ENCODE results near the gene BATF.

Gene BATF

GRCh38 chr14:75559045-75559444 is 36.8 kb downstream of the BATF start:
- Histone ChIP-seq H3K36me3 (replicated peaks; ENCODE audit: insufficient read depth, low read length) (no peaks in the 10 kb centered on the region), H3K4me3 (ENCODE audit: low read length) (no peak overlapping the region), H4K20me1 (ENCODE audit: insufficient read depth, low read length) (no peaks in the 10 kb centered on the region), H3K79me2 (ENCODE audit: low read length) (no peaks in the 10 kb centered on the region), H2AFZ (ENCODE audit: low read length) (no peak overlapping the region), H3K9me2 (replicated peaks; ENCODE audit: insufficient read depth, low read length) (no peaks in the 10 kb centered on the region), H3K9ac (ENCODE audit: low read length) (no peak overlapping the region), H3K27me3 (replicated peaks; ENCODE audit: insufficient read depth, low read length) (no peaks in the 10 kb centered on the region), H3K27ac (ENCODE audit: low read length) (no peak overlapping the region), H3K4me1 (ENCODE audit: low read length) (peaks cover 7% of the 10 kb centered on the region; the same call in 1 of the 2 replicates), H3F3A (ENCODE audit: insufficient read depth, low read length) (no peaks in the 10 kb centered on the region), H3K9me3 (replicated peaks; ENCODE audit: insufficient read depth, low read length) (no peaks in the 10 kb centered on the region), H3K4me2 (ENCODE audit: low read depth, low read length) (no peak overlapping the region)
- no peak for DNase-seq
- no peak for TF ChIP-seq EZH2 (optimal IDR thresholded peaks at IDR 0.05; ENCODE audit: low read depth, low read length)
- TF ChIP-seq EZH2phosphoT487 (IDR thresholded peaks at IDR 0.05; ENCODE audit: low read length), result no peak
- no peak for TF ChIP-seq CTCF (IDR thresholded peaks at IDR 0.05; ENCODE audit: low read length)

- Histone ChIP-seq H3K9me3 (replicated peaks; ENCODE audit: insufficient read depth, low read length) (no peaks in the 10 kb centered on the region), H3F3A (ENCODE audit: insufficient read depth, low read length) (no peaks in the 10 kb centered on the region), H3K4me2 (ENCODE audit: low read depth, low read length) (no peak overlapping the region), H3K27ac (ENCODE audit: low read length) (no peak overlapping the region), H3K4me3 (ENCODE audit: low read length) (no peak overlapping the region), H2AFZ (ENCODE audit: low read length) (no peak overlapping the region), H4K20me1 (ENCODE audit: insufficient read depth, low read length) (no peaks in the 10 kb centered on the region), H3K79me2 (ENCODE audit: low read length) (no peaks in the 10 kb centered on the region), H3K27me3 (replicated peaks; ENCODE audit: insufficient read depth, low read length) (no peaks in the 10 kb centered on the region), H3K4me1 (ENCODE audit: low read length) (peaks cover 7% of the 10 kb centered on the region; the same call in 1 of the 2 replicates), H3K9ac (ENCODE audit: low read length) (no peak overlapping the region), H3K9me2 (replicated peaks; ENCODE audit: insufficient read depth, low read length) (no peaks in the 10 kb centered on the region), H3K36me3 (replicated peaks; ENCODE audit: insufficient read depth, low read length) (no peaks in the 10 kb centered on the region)
- no peak for TF ChIP-seq CTCF (IDR thresholded peaks at IDR 0.05; ENCODE audit: low read length)
- no peak for TF ChIP-seq EZH2 (optimal IDR thresholded peaks at IDR 0.05; ENCODE audit: low read depth, low read length)
- TF ChIP-seq EZH2phosphoT487 (IDR thresholded peaks at IDR 0.05; ENCODE audit: low read length), result no peak
- DNase-seq, result peak; percentile 21
Observed at GRCh38 chr14:75559451-75560222, 37.4 kb downstream of the BATF start.

GRCh38 chr14:75561013-75561432 is 38.8 kb downstream of the BATF start:
- Histone ChIP-seq H3K4me2 (ENCODE audit: low read depth, low read length) (peak overlapping the region; percentile 48; the same call in 1 of the 2 replicates), H3K9ac (ENCODE audit: low read length) (no peak overlapping the region), H3K27ac (ENCODE audit: low read length) (no peak overlapping the region), H3K79me2 (ENCODE audit: low read length) (no peaks in the 10 kb centered on the region), H3K9me3 (replicated peaks; ENCODE audit: insufficient read depth, low read length) (no peaks in the 10 kb centered on the region), H3K27me3 (replicated peaks; ENCODE audit: insufficient read depth, low read length) (no peaks in the 10 kb centered on the region), H3K36me3 (replicated peaks; ENCODE audit: insufficient read depth, low read length) (no peaks in the 10 kb centered on the region), H3K4me3 (ENCODE audit: low read length) (no peak overlapping the region), H2AFZ (ENCODE audit: low read length) (no peak overlapping the region), H3K9me2 (replicated peaks; ENCODE audit: insufficient read depth, low read length) (no peaks in the 10 kb centered on the region), H4K20me1 (ENCODE audit: insufficient read depth, low read length) (no peaks in the 10 kb centered on the region), H3F3A (ENCODE audit: insufficient read depth, low read length) (no peaks in the 10 kb centered on the region), H3K4me1 (ENCODE audit: low read length) (peaks cover 7% of the 10 kb centered on the region; the same call in 1 of the 2 replicates)
- peak; percentile 19 for DNase-seq
- TF ChIP-seq EZH2 (optimal IDR thresholded peaks at IDR 0.05; ENCODE audit: low read depth, low read length) (no peak), CTCF (IDR thresholded peaks at IDR 0.05; ENCODE audit: low read length) (peak; percentile 60), EZH2phosphoT487 (IDR thresholded peaks at IDR 0.05; ENCODE audit: low read length) (no peak)

Data from MM.1S (cell line).